DOHH2 (cell line): Measurements from ENCODE around the gene CMSS1.

Experiments
- CTCF ChIP-seq: fragments of 200-600 bp; sonication (generic); IDR thresholded peaks from one replicate; pipeline ENCODE4 v1.5.1; 2014; ENCODE audit warnings: antibody characterized with exemption, mild to moderate bottlenecking, low read depth, low read length; ENCODE audit not compliant: poor library complexity, severe bottlenecking
- EZH2phosphoT487 ChIP-seq: fragments of 200-600 bp; sonication (generic); IDR thresholded peaks from 2 replicates; pipeline ENCODE4 v1.6.1; 2017; ENCODE audit warnings: borderline replicate concordance, mild to moderate bottlenecking, antibody characterized with exemption, low read length, moderate library complexity, mixed read lengths

- TF ChIP-seq CTCF (no peak), EZH2phosphoT487 (no peak)
Measured at GRCh38 chr3:99961756-99962515, 144.3 kb downstream of the CMSS1 start.
